ENCODE measurements around the gene DOCK3.

GRCh38 chr3:51304230-51304629 is 629.5 kb downstream of the DOCK3 start:
- TF ChIP-seq POLR2AphosphoS5 (IDR thresholded peaks at IDR 0.05; ENCODE audit: low read depth, low read length) = no peak
- TF ChIP-seq TAF1 (IDR thresholded peaks at IDR 0.05; ENCODE audit: borderline replicate concordance, low read depth, low read length) = no peak
- TF ChIP-seq POLR2A (IDR thresholded peaks at IDR 0.05; ENCODE audit: low read depth, low read length) = no peak
